HG03097 (cell line): Measurements from ENCODE around the gene ECI2.
"Not testable (repeated sequence)": the region's sequence is repeated elsewhere in the genome, so short reads cannot be mapped to it uniquely, and the experiment has no call there.

Source experiments
- ATAC-seq: cut with Tn5 transposase; IDR thresholded peaks from one replicate; pipeline ENCODE4 v1.9.1; 2021; ENCODE audit not compliant: unreplicated experiment, low FRiP score

ECI2 gene

GRCh38 chr6:4145083-4145482, 9.7 kb upstream of the ECI2 start:
- ATAC-seq = no peak

- no peak for ATAC-seq
These were observed 3.9 kb upstream of the ECI2 start for GRCh38 chr6:4139272-4139671.

- no peak for ATAC-seq
These were observed 2.8 kb upstream of the ECI2 start for GRCh38 chr6:4138186-4138585.

GRCh38 chr6:4136354-4136831, 1.0 kb upstream of the ECI2 start:
- no peak for ATAC-seq

GRCh38 chr6:4135665-4136353, 434 bp upstream of the ECI2 start:
- peak; percentile 62 for ATAC-seq

- no peak for ATAC-seq
These were observed 1.2 kb downstream of the ECI2 start for GRCh38 chr6:4133941-4134838.

GRCh38 chr6:4130357-4130987, 4.9 kb downstream of the ECI2 start:
- ATAC-seq = no peak

GRCh38 chr6:4129446-4129845, 5.9 kb downstream of the ECI2 start:
- no peak for ATAC-seq

- no peak for ATAC-seq
These were observed 6.6 kb downstream of the ECI2 start for GRCh38 chr6:4128748-4129147.

GRCh38 chr6:4128072-4128471, 7.3 kb downstream of the ECI2 start:
- no peak for ATAC-seq

GRCh38 chr6:4125933-4126864, 9.2 kb downstream of the ECI2 start:
- ATAC-seq = no peak

GRCh38 chr6:4125500-4125899, 9.9 kb downstream of the ECI2 start:
- ATAC-seq = no peak

- ATAC-seq = no peak
These were observed 11.0 kb downstream of the ECI2 start for GRCh38 chr6:4124351-4124750.

GRCh38 chr6:4115741-4116140, 19.6 kb downstream of the ECI2 start:
- ATAC-seq = no peak

- ATAC-seq = no peak
These were observed 21.3 kb downstream of the ECI2 start for GRCh38 chr6:4114123-4114522.

- ATAC-seq = no peak
These were observed 21.7 kb downstream of the ECI2 start for GRCh38 chr6:4113649-4114048.

- ATAC-seq = no peak
These were observed 23.0 kb downstream of the ECI2 start for GRCh38 chr6:4112366-4112765.

- ATAC-seq = not testable (repeated sequence)
These were observed 26.0 kb downstream of the ECI2 start for GRCh38 chr6:4109363-4109815.

GRCh38 chr6:4108561-4109093, 26.7 kb downstream of the ECI2 start:
- ATAC-seq = no peak

- no peak for ATAC-seq
These were observed 27.5 kb downstream of the ECI2 start for GRCh38 chr6:4107873-4108272.
